Fibroblast of skin of left quadriceps (primary cell): Measurements from ENCODE around the gene TATDN3.
A peak's percentile ranks its signal among the peaks of the same experiment; 100 is the strongest.
"Not testable (repeated sequence)": the region's sequence is repeated elsewhere in the genome, so short reads cannot be mapped to it uniquely, and the experiment has no call there.

ENCODE experiments used
- DNase-seq, 2 experiments: peaks; one replicate each; pipeline ENCODE4 v3.0.0-alpha.2; 2013; ENCODE audit warnings: low read depth in 2 of 2

TATDN3 gene, protein sequence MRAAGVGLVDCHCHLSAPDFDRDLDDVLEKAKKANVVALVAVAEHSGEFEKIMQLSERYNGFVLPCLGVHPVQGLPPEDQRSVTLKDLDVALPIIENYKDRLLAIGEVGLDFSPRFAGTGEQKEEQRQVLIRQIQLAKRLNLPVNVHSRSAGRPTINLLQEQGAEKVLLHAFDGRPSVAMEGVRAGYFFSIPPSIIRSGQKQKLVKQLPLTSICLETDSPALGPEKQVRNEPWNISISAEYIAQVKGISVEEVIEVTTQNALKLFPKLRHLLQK

DNA sequence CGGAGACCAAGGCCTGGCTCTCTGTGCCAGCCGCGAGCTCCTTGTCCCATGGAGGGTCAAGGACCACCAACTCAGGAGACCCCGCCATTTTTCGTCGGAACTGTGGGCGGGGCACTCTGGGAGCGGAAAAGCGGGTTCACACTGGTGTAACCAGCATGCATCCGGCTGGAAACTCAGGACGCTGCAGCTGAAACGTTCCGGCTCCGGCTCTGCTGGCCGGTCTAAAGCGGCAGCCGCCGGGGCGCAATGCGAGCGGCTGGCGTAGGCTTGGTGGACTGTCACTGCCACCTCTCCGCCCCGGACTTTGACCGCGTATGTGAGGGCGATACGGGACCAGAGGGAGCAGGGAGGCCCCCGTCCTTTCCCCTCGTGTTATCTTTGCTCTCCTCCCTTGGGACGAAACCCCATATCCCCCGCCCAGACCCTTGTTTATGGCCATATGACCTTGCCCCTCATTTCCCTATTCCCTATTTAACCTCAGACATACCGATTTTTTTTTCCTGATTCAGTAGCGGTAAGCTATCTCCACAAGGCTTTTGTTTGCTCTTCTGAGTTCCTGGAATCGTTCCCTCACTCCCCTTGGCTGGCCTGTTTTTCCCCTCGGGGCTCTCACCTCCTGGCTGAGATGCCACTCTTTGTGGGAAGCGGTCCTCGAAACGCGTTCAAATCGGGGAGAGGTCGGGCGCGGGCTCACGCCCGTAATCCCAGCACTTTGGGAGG, at the start of gene TATDN3, which contains the start of gene NSL1:
Gene TATDN3 (plus strand): TSS at position 219 of the 720 bp plus-strand sequence. CDS start 28 bp downstream, at position 247.
Gene NSL1 (minus strand): TSS at position 102 of the 720 bp plus-strand sequence. CDS start 14 bp downstream, at position 88.
- peak; percentile 84 to 86 for DNase-seq

DNA sequence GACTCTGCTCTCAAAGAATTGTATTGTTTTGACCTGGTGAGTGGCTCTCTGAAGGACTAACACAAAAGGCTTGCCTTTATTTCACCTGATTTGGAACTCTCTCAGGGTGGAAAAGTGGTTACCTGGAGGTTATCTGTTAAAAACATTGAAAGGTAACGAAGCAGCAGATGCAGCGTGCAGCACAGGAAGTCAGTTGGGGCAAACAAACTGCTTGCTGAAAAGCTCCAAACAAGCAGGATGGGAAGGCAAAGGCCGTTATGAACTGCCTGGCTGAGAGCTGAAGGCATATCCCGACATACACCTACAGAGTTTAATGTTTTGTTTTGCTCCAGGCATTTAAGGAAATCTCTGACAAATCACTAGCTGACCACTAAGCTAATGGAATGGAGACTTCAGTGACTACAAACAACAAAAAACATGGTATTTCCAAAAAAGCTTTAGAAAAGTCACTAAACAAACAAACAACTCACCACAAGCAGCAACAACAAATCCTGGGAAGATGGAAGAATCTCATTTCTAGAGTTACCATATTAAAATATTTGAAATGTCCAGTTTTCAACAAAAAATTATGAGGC, 47.7 kb upstream of the TATDN3 start:
- no peak for DNase-seq

DNA sequence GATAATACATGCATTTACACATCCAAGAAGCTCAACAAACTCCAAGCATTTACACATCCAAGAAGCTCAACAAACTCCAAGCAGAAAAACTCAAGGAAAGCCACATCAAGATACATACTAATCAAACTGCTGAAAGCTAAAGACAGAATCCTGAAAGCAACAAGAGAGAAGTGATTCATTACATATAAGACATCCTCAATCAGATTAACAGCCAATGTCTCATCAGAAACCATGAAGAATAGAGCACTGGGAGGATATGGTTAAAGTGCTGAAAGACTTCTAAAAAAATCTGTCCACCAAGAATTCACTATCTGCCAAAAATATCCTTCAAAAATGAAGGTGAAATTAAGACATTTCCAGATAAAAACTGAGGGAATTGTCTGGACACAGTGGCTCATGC, 46.4 kb upstream of the TATDN3 start:
- no peak for DNase-seq

DNA sequence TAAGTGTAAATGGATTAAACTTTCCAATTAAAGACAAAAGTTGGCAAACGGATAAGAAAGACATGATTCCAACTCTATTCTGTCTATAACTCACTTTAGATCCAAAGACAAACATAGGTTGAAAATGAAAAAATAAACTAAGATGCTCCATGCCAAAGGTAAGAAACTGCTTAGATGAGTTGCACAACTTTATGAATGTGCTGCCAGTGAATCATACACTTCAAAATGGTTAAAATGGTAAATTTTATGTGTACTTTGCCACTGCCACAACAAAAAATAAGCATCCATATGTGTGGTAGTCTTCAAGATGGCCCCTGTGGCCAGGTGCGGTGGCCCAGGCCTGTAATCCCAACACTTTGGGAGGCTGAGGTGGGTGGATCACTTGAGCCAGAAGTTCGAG, 45.1 kb upstream of the TATDN3 start:
- no peak for DNase-seq

DNA sequence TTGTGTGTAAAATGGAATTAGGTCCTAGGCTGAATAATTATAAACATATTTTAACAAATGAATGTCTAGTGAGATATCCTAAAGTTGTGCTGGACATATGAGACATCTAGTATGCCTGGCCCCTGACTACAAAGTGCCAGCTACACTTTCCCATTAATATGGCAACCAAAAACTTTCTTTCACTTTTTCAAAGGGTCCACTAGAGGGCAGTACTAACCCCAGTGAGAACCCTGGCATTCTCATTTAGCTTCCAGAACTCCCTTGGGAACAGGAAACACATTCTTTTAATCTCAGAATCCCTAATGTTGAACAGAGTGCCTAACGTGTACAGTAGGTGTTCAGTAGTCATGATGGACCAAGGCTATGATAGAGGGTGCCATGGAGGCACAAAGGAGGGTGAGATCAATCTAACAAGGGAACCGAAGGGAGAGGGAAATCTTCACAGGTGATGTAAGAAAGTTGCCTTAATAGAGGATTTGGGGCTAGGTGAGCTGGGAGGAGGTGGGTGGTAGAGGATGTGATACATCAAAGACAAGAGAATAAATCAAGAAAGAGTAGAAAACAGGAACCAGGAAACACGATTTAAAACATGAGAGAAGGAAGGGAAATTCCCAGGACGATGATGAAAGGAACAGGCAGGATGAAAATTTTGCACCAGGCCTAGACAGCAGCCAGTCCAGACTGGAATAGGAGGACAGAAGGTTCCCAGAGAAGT, 41.7 kb upstream of the TATDN3 start:
- DNase-seq, result peak; percentile 71 to 72

DNA sequence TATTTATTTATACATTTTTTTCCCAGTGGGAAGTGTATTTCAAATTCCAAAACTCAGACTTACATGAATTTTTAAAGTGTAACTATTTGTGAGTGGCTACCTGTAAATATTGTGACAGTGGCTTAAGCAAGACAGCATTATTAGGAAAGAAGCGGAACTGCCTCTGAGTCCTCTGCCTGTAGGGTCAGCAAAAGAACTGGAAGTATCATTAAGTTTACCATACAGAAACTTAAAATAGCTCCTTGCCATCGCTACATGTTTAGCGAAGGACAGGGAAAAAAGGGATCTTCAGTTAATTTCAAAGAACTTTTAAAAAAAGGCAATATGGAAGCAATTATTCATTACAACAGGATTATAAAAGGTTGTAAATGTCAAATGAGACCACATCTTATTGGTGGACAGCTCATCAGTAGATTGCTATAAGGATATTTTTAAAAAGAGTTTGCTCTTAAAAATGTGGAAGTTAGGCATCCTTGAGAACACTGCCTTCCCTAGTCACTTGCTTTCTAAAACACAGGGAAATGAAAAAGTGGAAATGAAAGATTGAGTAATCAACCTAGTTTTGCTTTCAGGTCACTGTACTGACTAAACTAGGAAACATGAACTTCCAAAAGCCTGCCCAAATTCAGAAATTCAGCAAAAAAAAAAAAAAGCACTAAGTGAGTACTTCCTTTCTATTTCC, 39.3 kb upstream of the TATDN3 start:
- DNase-seq, result peak in 1 of 2 experiments; percentile 8

DNA sequence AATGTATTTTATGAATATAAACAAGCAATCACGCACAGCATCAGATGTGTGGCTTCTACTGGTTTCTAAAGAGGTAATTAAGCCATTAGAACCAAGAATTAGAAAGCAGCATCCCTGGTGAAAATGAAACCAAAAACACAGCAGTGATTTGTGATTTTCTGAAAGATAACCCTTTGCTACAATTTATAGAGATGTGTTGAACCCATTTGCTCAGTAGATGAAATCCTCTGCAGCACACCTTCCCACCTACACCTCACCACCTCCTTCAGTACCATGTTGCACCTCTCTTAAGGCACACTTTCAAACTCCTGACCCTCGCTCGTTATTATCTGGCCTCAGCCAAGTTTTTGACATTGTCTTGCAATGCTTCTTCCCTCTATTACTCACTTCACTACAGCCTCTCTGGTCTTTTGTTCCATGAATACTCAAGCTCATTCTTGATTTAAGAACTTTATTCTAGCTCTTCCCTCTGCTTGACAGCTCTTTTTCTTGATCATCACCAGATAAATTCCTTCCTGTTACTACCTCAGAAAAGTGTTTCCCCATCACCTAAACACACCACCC, 38.7 kb upstream of the TATDN3 start:
- DNase-seq, result no peak

DNA sequence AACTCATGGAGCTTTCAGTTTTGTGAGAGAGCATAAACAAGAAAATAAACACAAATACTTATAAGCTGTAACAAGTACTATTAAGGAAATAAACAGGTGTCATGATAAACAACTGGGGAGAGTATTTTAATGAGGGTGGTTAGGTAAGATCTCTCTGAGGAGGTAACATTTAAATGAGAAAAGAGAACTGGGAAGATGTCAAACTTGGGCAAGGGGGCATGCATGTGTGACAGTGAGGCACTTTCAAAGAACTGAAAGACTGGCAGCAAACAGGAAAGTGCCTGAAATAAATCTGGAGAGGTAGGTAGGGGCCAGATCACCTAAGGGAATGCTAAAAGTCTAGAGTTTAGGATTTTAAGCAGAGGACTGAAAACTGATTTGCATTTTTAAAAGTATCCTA, 37.9 kb upstream of the TATDN3 start:
- DNase-seq, result no peak

DNA sequence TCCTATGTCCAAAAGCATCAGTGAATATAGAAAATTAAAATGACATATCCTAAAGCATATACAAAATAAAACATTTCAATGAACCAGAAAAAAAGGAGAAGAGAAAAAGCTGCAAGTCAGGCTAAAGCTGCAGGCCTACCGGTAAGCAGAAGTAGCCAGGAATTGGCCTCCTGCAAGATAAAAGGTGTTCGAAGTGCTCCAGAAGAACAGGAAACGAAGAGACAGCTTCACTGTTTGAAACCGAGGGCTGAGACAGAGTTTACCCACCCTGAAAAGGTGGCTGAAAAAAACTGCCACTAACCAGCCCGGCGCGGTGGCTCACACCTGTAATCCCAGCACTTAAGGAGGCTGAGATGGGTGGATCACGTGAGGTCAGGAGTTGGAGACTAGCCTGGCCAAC, 37.5 kb upstream of the TATDN3 start:
- DNase-seq, result no peak

DNA sequence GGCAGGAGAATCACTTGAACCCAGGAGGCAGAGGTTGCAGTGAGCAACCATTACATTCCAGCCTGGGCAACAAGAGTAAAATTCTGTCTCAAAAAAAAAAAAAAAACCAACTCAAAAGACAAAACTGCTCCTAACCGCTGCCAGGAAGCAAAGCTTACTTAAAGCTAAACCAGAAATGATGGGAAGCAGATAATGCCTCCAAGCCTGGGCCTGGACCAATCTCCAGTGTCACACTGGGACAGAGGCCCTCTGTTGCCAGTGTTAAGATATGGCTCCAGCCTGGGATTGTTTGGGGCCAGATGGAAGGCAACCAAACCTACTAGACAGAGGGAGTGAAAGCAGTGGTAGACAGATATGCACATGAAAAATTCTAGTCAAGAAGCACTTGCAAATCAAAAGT, 37.0 kb upstream of the TATDN3 start:
- DNase-seq, result no peak

DNA sequence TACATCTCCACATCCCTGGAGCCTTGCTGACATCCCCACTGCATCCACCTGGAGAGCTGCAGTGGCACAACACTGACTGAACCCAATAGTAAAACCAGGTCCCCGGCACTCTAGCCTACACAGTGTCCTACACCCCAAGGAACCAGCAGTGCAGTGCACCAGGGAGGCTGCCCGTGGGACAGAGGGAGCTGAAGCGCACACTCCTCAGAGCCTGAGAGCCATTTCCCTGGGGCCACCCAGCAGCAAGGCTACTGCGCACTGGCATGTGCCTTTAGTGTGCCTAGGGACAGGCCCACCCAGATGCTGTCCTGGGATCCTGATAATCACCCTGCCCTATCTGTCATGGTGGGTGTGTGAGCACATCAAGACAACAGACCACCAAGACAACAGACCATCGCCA, 32.0 kb upstream of the TATDN3 start:
- DNase-seq, result no peak

DNA sequence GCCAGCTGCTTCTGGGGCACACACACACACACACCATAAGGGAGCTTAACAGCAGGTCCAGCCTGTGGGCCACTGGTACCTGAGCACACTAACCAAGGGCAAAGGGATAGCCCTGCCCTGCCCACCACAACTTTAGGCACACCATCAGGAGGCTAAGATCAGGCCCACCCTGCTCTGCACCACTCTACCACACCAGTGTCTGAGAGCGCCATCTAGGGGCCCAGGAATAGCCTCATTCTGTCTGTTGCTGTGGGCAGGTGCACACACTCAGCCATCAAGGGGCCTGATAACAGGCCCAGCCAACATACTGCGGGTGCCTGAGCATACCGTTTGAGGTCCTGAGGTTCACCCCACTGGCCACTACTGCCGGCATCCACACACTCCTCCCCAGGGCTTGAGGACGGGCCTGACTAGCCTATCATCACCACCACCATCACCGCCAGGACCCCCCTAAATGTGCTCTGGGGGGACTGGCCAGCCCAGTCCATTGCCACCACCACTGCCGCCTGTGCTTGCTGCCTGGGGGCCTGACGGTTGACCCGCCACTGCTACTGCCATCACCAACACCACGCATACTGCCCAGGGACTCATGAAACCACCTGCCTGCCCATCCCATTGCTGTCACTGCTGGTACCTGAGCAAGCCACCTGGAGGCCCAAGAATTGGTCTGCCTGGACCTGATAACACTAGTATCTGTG, 31.4 kb upstream of the TATDN3 start:
- no peak for DNase-seq

DNA sequence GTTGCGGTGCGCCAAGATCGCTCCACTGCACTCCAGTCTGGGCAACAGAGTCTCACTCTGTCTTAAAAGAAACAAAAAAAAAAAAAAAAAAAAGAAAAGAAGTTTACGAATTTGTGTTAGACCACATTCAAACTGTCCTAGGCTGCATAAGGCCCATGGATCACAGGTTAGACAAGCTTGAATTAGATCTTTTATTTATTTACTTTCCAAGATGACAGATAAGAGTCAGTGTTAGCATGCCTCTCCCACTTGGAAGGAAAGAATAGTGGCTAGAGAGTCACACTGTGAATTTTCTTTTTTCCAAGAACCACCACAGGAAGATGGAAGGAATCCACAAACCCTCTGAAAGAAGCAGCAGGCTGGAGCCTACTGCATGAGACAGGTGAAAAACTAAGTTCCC, 29.5 kb upstream of the TATDN3 start:
- no peak for DNase-seq

DNA sequence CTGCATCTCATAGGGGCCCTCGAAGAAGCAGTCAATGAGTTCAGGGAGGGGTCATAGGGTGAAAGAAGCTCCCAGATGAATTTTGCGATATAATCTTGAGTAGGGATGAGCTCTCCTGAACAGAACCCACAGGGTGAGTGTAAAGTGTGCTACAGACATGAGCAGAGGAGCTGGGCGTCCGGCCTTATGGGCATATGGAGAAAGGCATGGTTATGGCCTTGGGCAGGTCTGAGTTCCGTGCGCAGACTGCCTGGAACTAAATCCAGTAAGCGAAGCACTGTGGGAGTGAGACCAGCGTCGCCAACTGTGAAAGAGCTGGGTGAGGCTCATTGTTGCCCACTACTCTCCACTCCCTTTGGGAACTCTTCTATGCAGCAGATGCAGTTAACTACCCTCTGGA, 28.9 kb upstream of the TATDN3 start:
- DNase-seq, result no peak

DNA sequence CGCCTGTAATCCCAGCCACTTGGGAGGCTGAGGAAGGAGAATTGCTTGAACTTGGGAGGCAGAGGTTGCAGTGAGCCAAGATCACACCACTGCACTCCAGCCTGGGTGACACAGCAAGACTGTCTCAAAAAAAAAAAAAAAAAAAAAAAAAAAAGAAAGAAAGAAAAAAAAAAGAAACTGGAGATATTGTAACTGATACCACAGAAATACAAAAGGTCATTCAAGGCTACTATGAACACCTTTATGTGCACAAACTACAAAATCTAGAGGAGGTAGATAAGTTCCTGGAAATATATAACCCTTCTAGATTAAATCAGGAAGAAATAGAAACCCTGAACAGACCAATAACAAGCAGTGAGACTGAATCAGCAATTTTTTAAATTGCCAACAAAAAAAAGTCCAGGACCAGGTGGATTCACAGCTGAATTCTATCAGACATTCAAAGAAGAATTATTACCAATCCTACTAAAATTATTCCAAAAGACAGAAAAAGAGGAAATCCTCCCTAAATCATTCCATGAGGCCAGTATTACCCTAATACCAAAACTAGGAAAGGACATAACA, 26.9 kb upstream of the TATDN3 start:
- DNase-seq, result not testable (repeated sequence)

DNA sequence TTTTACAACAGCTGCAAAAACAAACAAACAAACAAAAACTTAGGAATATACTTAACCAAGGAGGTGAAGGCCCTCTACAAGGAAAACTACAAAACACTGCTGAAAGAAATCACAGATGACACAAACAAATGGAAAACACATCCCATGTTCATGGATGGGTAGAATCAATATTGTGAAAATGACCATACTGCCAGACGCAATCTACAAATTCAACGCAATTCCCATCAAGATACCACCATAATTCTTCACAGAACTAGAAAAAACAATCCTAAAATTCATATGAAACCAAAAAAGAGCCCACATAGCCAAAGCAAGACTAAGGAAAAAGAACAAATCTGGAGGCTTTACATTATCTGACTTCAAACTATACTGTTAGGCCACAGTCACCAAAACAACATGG, 24.9 kb upstream of the TATDN3 start:
- not testable (repeated sequence) for DNase-seq

DNA sequence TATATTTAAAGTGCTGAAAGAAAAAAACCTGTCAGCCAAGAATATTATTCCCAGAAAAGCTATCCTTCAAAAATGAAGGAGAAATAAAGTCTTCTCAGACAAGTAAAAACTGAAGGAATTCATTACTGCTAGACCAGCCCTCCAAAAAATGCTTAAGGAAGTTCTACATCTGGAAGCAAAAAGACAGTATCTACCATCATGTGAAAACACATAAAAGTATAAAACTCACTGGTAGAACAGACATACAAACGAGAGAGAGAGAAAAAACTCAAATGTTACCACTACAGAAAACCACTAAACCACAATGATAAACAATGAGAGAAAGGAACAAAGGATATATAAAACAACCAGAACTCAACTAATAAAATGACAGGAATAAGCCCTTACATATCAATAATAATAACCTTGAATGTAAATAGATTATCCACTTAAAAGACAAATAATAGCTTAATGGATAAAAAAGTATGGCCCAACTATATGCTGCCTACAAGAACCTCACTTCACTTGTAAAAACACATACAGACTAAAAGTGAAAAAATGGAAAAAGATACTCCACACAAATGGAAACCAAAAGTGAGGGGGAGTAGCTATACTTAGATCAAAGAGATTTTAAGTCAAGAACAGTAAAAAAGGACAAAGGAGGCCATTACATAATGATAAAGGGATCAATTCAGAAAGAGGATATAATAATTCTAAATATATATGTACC, 22.1 kb upstream of the TATDN3 start:
- no peak for DNase-seq

DNA sequence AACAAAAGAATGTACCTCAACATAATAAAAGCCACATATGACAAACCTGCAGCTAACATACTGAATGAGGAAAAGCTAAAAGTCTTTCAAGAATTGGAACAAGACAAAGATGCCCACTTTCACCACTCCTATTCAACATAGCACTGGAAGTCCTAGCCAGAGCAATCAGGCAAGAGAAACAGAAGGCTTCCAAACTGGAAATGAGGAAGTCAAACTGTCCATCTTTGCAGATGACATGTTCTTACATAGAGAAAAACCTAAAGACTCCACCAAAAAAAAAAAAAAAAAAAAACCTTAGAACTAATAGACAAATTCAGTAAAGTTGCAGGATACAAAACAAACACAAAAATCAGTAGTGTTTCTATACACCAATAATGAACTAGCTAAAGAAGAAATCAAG, 20.4 kb upstream of the TATDN3 start:
- DNase-seq, result no peak

DNA sequence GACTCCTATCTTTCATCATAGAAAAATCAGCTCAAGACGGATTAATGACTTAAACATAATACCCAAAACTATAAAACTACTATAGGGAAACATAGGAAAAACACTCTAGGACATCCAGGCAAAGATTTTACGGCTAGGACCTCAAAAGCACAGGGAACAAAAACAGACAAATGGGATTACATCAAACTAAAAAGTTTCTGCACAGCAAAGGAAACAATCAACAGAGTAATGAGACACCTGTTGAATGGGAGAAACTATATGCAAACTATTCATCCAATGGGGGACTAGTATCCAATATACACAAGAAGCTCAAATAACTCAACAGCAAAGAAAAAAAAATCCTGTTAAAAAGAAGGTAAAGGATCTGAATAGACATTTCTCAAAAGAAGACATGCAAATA, 18.7 kb upstream of the TATDN3 start:
- no peak for DNase-seq

DNA sequence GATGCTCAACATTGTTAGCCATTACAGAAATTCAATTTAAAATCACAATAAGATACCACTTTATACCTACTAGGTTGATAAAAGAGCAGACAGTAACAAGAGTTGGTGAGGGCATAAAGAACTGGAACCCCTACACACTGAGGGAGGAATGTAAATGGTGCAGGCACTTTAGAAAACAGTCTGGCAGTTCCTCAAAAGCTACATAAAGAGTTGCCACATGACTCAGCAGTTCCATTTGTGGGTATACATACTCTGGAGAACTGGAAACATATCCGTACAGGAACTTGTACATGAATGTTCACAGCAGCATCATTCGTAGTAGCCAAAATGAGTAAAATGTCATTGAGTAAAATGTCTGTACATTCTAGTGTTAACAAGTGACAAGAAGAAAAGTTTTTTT, 17.1 kb upstream of the TATDN3 start:
- no peak for DNase-seq
